GM19438 (cell line): ENCODE results near the gene ALG14.
A peak's percentile ranks its signal among the peaks of the same experiment; 100 is the strongest.
"Not testable (repeated sequence)": the region's sequence is repeated elsewhere in the genome, so short reads cannot be mapped to it uniquely, and the experiment has no call there.

Experiments
- ATAC-seq: cut with Tn5 transposase; IDR thresholded peaks from one replicate; pipeline ENCODE4 v1.9.1; 2021; ENCODE audit warnings: low read depth; ENCODE audit not compliant: unreplicated experiment

ALG14 gene, protein sequence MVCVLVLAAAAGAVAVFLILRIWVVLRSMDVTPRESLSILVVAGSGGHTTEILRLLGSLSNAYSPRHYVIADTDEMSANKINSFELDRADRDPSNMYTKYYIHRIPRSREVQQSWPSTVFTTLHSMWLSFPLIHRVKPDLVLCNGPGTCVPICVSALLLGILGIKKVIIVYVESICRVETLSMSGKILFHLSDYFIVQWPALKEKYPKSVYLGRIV

DNA sequence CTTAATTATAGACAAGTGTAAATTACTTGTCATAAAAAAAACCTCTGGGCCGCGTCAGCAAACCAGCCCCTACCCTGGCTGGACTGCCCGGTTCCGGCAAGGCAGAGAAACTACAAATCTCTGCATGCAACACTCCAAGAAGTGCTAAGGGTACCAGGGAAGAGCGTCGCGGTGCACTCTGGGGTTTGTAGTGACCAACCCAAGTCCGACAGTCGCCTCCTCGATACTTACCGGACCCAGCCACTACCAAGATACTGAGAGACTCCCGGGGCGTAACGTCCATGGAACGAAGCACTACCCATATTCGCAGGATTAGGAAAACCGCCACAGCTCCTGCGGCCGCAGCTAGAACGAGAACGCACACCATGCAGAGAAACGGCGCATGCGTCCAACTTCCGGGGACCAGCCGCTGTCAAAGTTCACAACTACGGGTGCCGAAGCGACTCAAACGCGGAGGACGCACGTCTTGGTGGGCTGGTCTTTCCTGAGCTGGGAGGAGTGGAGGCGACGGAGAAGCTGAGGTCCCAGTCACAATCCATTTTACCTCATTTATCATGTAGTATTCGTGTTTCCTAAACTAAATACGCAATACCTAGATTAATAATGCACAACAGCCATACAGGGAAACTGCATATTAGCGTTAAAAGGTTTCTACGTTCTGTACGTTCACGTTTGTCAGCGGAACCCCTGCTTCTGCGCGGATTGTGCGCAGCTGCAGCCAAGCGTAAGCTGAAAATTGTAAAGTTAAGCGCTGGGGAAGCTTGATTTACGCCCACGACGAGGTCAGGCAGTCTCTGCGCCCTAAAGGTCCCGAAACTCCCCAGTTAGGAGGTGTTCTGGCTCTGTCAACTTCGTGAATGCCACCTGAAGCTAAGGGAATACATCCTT is at the start of gene ALG14:
Gene ALG14 (minus strand): TSS at position 420 of the 888 bp plus-strand sequence. CDS start 53 bp downstream, at position 367.
- peak; percentile 99 for ATAC-seq

DNA sequence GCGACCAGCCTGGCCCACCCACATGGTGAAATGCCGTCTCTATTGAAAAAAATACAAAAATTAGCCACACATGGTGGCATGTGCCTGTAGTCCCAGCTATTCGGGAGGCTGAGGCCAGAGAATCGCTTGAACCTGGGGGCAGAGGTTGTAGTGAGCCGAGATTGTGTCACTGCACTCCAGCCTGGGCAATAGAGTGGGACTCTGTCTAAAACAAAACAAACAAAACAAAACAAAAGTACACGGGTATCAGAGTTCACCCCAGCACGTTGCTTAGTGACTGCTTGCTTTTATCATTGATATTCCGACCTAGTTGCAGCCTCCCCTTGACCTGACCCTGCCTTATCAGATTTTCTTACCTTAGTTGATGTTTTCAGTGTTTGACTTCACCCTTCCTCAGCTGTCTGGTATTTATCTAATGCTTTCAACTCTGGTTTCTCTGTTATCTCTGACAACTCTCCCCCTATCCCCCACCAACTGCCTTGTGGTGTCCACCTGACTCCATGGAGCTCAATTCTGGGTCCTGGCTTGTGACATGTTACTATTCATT is 49.5 kb upstream of the ALG14 start:
- no peak for ATAC-seq

DNA sequence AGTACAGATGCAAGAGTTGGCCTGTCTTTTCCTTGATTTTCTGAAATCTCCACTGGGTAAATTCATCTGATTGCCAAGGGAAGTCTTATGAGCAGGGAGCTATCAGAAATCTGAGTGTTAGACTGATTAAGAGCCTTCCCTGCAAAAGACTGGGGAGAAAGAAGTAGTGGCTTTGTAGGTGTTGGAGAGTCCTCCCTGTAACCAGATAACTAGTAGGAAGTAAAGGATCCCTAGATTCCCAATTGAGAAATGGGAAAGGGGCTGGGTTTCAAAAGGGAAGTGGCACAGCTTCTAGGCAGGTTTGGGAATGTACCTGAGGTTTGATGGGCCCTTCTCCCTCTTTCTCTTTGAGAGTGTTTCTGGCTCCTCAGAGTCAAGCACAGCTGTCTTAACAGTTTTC is 46.5 kb upstream of the ALG14 start:
- ATAC-seq: no peak

DNA sequence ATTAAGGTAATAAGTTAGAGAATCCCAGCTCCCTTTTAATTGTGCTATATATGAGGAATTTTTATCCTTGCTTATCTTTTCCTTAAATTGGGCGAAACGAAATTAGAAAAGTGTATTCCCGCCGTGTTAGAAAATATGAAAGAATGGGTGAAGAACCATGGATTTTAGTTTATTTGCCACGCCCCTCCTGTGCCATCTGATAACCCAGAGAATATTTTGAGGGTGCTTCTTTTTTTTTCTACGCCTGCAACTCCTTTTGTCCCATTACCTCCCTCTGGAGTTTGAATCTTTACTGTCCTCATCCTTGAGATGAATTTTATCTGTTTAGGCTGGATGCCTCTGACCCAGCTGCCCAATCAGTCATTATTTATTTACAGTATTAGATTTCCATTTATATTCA is 46.0 kb upstream of the ALG14 start:
- no peak for ATAC-seq

DNA sequence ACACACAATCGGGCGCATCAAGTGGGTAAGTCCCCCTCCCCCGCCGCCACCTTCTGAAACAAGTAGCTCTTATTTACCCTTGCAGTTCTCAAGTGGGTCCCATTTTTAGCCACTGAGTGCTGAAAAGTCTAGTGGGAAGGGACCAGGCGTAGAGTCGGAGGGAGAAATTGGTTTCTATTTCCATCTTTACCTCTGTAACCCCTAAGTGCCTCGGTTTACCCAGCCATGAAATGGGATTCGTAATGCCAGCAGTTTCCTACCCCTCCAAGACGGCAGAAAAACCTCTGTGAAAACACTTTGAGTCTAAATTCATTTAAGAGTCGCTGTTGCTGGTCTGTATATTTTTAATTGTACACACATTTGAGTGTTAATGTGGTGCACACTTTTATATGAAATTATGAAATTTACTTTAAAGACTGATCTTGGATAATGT is 45.3 kb upstream of the ALG14 start:
- no peak for ATAC-seq

DNA sequence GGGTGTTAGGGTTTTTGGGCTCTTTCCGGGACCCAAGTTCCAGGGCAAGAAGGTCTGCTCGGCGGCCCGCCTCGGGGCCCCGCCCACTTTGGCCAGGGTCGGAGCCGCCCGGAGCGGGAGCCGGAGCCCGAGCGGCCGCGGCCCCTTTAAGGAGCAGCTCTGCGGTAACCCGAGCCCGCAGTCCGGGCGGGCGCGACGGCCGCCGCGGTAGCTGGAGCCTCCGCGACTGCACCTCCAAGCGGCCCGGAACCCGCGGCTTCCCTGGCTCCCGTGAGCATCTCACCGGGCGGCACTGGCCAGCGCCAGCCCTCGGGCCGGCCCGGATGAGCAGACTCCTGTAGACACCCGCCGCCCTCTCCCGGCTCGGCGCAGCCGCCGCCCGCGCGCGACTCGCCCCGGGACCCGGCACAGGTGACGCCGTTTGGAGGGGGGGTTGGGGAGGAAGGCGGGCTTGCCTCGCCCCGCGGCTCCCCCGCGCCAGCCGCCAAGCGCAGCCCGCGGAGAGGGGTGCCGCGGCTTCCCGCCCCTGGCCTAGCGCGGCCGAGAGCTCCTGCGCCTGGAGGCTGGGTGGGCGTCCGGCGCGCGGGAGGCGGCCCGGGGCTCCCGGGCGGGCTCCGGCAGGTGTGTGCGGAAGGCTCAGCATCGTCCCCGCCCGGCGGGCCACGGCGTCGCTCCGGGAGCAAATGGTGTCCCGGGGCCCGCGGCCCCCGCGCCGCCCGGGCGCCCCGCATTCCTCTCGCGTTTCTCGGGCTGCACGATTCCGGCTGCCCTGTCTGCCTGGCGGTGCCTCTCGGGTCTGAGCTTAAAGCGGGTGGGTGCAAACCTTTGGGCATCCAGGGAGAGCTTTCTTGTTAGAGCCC is 44.7 kb upstream of the ALG14 start, which contains the start of gene TLCD4:
Gene TLCD4 (plus strand): TSS at position 149 of the 860 bp plus-strand sequence. CDS start 26,547 bp downstream, outside the sequence.
- peak; percentile 66 for ATAC-seq

DNA sequence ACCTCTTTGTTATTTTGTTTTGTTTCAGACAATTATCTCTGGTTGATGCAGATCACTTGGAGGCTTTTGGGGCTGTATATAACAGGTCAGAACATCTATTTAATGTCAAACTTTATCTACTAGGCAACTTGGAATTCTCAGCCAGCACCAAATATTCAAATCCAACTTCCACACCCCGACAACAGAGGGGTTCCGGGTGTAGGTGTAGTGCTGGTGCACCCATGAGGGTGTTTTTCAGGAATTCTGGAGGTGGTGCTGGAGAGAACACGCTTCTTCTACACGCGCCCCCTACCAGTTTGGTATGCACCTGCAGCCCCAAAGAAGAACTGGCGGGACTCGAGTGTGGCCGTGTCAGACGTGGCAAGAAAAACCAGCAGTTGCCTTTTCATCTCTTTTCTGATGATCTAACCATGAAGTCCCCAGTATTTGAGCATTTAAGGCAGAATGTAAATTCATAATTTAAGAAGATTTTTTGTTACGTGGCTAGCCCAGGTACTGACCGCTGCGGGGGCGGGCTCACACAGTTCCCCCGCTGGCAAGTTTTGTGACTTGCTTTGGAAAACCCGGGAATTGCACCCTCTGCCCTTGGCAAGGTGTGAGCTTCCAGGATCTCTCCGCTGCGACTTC is 43.9 kb upstream of the ALG14 start:
- ATAC-seq: peak; percentile 77

DNA sequence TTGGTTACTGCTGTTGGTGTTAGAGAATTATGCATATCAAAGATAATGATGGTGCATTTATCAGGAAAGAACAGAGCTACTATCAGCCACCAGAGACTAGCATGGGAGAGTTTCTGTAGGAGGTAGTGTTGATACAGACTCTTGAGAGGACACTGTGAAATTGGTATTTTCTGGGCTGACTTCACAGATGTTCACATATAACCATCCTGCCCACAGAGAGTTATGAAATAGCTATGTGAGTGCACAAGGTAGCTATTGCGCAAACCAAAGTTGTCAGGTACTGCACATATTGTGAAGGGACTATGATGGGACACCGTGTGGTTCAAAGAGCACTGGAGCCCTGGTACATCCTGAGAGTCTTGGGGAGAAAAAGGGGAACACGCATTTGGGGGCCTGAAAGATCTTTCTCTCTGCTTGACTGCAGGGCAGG is 43.0 kb upstream of the ALG14 start:
- ATAC-seq: no peak

DNA sequence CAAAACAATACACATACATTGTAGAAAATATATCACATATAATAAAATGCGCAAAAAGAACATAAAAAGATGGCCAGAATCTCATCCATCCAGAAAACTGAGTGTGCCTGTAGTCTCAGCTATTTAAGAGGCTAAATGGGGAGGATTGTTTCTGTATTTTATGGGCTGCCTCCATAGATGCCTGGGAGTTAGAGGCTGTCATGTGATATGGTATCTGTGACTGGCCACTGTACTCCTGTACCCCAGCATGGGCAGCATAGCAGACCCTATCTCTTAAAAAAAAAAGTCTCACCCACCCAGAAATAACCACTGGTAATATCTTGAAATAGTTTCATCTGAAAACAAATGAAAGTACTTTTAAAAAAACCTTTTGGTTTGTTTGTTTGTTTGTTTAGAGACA is 40.9 kb upstream of the ALG14 start:
- ATAC-seq: no peak

DNA sequence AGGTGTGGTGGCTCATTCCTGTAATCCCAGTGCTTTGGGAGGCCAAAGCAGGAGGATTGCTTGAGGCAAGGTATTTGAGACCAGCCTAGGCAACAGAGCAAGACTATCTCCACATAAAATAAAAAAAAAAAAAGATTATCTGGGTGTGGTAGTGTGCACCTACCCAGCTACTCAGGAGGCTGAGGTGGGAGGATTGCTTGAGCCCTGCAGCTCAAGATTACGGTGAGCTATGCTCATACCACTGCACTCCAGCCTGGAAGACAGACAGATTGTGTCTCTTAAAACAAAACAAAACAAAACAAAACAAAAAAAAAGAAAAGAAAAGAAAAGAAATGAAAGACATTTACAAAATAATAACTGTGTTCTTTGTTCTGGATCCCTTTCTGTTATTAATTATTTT is 38.3 kb upstream of the ALG14 start:
- no peak for ATAC-seq

DNA sequence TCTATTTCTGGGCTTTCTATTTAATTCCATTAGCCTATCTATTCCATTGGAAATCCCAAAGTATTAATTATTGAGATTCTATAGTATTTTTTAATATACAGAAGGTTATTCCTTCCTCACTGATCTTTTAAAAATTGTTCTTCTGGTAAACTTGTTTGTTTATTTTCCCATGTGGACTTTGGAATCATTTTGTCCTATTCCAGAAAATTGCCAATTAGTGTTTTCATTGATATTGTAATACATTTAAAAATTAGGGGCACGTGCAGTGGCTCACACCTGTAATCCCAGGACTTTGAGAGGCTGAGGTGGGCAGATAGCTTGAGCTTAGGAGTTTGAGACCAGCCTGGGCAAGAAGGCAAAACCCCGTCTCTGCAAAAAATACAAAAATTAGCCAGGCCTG is 36.0 kb upstream of the ALG14 start:
- no peak for ATAC-seq

DNA sequence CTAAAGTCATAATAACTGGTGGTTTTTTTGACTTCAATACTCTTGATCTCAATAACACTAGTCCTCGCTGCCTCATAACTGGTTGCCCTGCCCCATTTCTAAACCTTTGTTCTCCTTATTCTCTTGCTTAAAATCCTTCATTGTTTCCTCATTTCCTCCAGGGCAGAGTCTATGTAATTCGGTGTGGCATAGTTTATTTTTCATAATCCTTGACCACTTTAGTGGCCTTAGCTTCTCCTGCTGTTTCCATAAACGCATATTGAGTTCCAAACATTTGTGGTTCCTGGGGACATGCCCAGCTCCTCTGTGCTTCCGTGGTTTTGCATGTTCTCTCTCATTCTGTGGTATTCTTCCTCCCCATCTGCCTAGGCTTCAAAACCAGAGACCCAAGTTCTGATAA is 25.4 kb upstream of the ALG14 start:
- no peak for ATAC-seq

DNA sequence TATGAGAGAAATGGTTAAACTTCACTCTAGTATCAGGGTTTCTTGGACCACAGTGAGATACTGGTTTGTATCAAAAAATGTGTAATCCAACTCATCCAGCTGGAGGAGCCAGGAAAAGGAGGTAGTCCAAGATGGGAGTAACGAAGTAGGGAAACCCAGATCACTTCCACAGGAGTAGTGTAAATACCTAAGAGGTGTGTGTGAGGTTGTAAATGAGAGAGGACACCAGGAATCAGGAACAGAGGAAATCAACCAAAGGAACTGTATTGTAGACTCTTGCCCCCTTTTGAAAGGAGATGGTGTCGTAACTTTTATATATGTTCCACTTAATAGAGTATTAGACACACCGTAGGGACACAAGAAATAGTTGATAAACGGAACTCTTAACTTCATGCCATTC is 24.7 kb upstream of the ALG14 start:
- no peak for ATAC-seq

DNA sequence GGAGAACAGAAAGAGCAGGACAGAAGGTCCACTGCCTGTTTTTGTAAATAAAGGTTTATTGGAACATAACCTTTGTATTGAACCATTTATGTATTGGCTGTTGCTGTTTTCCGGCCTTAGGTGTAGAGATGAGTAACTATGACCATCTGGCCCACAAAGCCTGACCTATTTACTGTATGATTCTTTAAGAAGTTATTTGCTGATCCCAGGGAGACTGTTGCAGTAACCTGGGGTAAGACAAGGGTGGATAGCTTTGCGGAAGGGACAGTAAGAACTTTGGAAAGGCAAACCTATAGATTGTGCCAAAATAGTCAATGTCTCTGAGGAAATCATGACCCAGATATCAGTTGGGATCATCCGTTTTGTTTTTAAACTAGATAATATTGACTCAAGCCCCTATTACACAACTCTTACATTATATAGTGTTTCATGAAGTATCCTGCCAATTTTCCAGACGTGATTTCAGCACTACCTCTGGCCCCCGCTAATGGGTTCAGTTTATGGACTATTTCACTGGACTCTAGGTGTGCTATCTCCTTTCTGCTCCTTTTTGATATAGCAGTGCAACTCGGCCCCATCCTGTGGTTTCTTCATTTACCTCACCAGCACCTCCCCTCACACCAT is 23.6 kb upstream of the ALG14 start:
- peak; percentile 34 for ATAC-seq

DNA sequence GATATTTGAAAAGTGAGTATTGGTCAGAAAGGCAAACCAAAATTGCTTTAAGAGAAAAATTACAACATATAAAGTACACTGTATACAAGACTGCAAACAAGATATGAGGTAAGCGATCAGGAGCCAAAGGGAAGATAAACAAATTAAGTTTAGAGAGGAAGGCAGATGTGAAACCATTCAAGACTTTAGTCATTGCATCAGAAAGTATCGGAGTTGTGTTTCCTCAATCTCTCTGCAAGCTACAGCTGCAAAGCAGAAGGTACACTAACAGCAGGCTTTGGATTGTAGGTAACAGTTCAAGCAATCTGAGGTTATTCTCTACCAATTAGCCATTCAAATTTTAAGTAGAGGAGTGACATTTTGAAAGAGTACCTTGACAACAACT is 23.1 kb upstream of the ALG14 start:
- ATAC-seq: peak; percentile 97

DNA sequence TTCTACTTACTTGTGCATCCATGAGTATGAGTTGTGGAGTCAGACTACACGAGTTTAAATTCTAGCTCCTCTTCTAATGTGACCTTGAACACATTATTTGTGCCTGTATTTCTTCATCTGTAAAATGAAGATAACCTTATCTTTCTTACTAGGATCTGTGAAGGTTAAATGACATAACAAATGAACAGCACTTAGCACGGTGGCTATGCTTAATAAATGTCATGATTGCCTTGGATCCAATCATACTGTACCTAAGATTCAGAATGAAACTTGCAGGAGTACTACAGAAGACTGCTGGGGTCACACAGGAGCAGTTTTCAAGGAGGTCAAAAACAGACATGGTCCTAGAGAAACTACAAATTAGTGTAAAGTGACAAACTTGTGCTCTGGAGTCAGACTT is 22.2 kb upstream of the ALG14 start:
- ATAC-seq: no peak

DNA sequence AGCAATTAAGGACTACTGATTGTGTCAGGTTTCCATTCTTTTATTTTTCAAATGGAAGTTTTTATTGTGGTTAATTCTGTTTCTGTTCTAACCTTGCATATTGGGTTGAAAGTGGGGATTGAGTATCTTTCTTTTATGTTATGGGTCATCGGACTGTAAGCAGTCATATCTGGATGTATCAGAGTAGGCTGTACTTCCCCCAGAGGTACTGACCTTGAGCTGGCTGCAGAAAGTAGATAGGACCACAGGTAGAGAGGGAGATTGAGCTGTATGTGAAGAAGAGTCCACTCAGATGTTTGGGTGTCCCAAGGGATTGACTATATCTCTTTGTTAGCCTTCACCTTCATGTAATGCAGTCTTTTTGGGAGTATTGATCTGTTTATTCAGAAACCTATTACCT is 20.5 kb upstream of the ALG14 start:
- ATAC-seq: no peak

DNA sequence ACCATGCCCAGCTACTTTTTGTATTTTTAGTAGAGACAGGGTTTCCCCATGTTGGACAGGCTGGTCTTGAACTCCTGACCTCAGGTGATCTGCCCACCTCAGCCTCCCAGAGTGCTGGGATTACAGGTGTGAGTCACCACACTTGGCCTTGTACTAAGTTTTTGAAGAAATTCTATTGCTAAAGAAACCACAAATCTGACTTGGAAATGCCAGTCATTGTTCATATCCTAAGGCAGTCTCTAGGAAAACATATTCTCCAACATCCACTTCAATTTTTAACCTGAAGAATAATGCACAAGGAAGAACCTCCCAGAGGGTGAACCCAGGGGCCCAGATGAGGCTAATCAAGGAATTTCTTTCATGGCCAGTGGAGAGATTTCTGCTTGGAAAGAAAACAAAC is 20.1 kb upstream of the ALG14 start:
- ATAC-seq: not testable (repeated sequence)

DNA sequence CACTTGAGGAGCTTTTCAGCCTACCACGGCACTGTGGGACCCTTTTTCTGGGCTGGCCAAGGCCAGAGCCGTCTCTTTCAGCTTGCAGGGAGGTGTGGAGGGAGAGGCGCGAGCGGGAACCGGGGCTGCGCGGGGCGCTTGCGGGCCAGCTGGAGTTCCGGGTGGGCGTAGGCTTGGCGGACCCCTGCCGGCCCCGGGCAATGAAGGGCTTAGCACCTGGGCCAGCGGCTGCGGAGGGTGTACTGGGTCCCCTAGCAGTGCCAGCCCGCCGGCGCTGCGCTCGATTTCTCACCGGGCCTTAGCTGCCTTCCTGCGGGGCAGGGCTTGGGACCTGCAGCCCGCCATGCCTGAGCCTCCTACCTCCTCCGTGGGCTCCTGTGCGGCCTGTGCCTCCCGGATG is 18.5 kb upstream of the ALG14 start:
- not testable (repeated sequence) for ATAC-seq
